Endodermal cell (in vitro differentiated cells): ENCODE measurements around the gene COL4A6. TPM values are rescaled to one million over a fixed set of nuclear protein-coding genes. Genes with fewer than 3 reads are reported as not detected.

Source experiments
- DNase-seq: peaks from one replicate; pipeline ENCODE4 v3.0.0-alpha.2; 2017
- H3K27ac ChIP-seq: 2 replicates; pipeline ENCODE4 v1.5.1; 2013; ENCODE audit warnings: mild to moderate bottlenecking, low read depth, low read length, moderate library complexity
- H3K27me3 ChIP-seq: 2 replicates; pipeline ENCODE4 v1.6.1; 2013; ENCODE audit warnings: mild to moderate bottlenecking, low read length, moderate library complexity; ENCODE audit not compliant: insufficient read depth, control insufficient read depth, poor library complexity, severe bottlenecking
- H3K36me3 ChIP-seq: 2 replicates; pipeline ENCODE4 v1.7.0; 2013; ENCODE audit warnings: mild to moderate bottlenecking, low read length, moderate library complexity; ENCODE audit not compliant: control insufficient read depth, insufficient read depth
- H3K4me1 ChIP-seq: one replicate; pipeline ENCODE4 v1.7.0; 2013; ENCODE audit warnings: low read length; ENCODE audit not compliant: control insufficient read depth, insufficient read depth
- H3K4me3 ChIP-seq: 2 replicates; pipeline ENCODE4 v1.5.1; 2013; ENCODE audit warnings: mild to moderate bottlenecking, low read length, moderate library complexity
- H3K9ac ChIP-seq: 2 replicates; pipeline ENCODE4 v1.6.1; 2013; ENCODE audit warnings: mild to moderate bottlenecking, low read length, moderate library complexity; ENCODE audit not compliant: poor library complexity, severe bottlenecking; ENCODE audit errors: extremely low read depth
- H3K9me3 ChIP-seq: 2 replicates; pipeline ENCODE4 v1.6.1; 2013; ENCODE audit warnings: mild to moderate bottlenecking, low read length, moderate library complexity; ENCODE audit not compliant: control insufficient read depth
- H3K27ac Mint-ChIP-seq: 2 replicates; pipeline ENCODE4 v1.8.0; 2020; ENCODE audit warnings: mixed read lengths
- H3K27me3 Mint-ChIP-seq: 2 replicates; pipeline ENCODE4 v1.8.0; 2021; ENCODE audit warnings: mild to moderate bottlenecking, mixed read lengths; ENCODE audit not compliant: insufficient read depth
- H3K36me3 Mint-ChIP-seq: 2 replicates; pipeline ENCODE4 v1.8.0; 2020; ENCODE audit warnings: low read depth, mixed read lengths
- H3K4me1 Mint-ChIP-seq: 2 replicates; pipeline ENCODE4 v1.8.0; 2020; ENCODE audit warnings: mixed read lengths
- H3K4me3 Mint-ChIP-seq: 2 replicates; pipeline ENCODE4 v1.8.0; 2020; ENCODE audit warnings: mild to moderate bottlenecking, moderate library complexity, mixed read lengths
- H3K9me3 Mint-ChIP-seq: 2 replicates; pipeline ENCODE4 v1.8.0; 2020; ENCODE audit warnings: mild to moderate bottlenecking, mixed read lengths
- WGBS, 2 experiments: methylation state at CpG; one replicate each; pipeline versions ENCODE4 v1.1.5 to v1.1.7; 2013; ENCODE audit warnings: missing lambda C conversion rate in 2 of 2, mixed read lengths in 1 of 2; ENCODE audit not compliant: insufficient coverage in 1 of 2, insufficient read length in 1 of 2; 5-methylcytosine and 5-hydroxymethylcytosine counted together
- total RNA-seq, 2 donors: library from RNA; stranded (reverse); fragmentation: NEBNext Ultra II Directional in 1 of 2; extraction: Animal tissue kit (Norgen Biotek cat#: 25700) in 1 of 2; gene quantifications; 2 replicates in 1 of 2; 3 replicates in 1 of 2; pipeline ENCODE4 v1.2.1, GENCODE V29; 2021
- TF ChIP-seq, protein P1 (sequence below): fragments of 200-600 bp; sonication (generic); conservative IDR thresholded peaks from 2 replicates; pipeline ENCODE4 v1.5.0; 2021; ENCODE audit warnings: antibody characterized with exemption, mild to moderate bottlenecking

COL4A6 gene
- total RNA-seq, 2 donors from 2014 or later = 205 to 338 TPM

DNA sequence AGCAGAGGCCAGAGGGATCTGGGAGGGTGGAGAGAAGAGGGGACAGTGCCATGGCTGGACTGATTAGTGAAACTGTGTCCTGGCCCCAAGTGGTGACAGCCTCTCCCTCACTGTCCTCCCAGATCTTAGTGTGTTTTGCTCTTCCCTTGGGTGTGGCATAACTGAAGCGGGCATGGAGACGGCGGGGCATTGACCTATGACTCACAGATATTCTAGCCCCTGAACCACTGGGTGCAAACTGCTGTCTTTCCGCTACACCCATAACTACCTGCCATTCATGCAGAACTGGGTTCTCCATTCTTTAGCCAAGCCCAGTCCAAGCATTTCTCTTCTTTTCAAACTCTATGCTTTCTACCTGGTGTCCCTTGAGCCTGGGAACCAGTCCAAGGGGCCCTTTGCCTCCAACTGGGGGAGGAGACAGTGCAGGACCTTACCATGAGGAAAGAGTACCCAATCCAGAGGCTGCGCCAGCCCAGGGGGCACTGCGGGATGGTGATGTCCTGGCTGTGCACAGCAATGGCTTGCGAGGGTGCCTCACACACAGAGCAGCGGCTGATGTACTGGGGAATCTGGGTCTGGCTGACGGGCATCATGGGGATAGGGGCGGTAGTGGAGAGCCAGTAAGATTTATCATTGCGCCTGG is 279.1 kb downstream of the COL4A6 start:
- H3K4me3 Mint-ChIP-seq = no peak overlapping the region
- WGBS, 2 experiments = 93 to 100% methylated on average over 4 to 11 of the region's 11 CpGs

DNA sequence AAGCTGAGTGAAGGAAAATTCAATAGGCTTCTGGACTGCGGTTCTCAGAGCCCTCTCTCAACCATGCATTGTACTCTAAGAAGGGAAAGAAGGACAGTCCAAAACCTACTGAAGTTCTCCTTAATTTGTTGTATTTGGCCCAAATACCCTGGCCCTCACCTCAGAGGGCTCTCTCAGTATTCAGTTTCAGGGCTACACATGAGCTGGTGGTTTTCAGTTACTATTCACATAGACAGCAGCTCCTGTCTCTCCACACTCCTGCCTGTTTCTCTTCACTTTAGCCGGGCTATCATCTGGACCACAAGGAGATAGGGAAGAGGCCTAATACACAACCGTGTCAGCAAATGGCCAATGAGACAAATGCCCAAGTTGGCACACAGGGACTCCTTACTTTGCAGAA is 280.6 kb downstream of the COL4A6 start:
- TF ChIP-seq, protein P1, sequence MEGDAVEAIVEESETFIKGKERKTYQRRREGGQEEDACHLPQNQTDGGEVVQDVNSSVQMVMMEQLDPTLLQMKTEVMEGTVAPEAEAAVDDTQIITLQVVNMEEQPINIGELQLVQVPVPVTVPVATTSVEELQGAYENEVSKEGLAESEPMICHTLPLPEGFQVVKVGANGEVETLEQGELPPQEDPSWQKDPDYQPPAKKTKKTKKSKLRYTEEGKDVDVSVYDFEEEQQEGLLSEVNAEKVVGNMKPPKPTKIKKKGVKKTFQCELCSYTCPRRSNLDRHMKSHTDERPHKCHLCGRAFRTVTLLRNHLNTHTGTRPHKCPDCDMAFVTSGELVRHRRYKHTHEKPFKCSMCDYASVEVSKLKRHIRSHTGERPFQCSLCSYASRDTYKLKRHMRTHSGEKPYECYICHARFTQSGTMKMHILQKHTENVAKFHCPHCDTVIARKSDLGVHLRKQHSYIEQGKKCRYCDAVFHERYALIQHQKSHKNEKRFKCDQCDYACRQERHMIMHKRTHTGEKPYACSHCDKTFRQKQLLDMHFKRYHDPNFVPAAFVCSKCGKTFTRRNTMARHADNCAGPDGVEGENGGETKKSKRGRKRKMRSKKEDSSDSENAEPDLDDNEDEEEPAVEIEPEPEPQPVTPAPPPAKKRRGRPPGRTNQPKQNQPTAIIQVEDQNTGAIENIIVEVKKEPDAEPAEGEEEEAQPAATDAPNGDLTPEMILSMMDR = no peak
- Mint-ChIP-seq H3K9me3 (no peaks in the 10 kb centered on the region), H3K4me1 (peaks cover 6% of the 10 kb centered on the region), H3K27me3 (no peaks in the 10 kb centered on the region), H3K4me3 (no peak overlapping the region), H3K36me3 (peaks cover 37% of the 10 kb centered on the region), H3K27ac (no peak overlapping the region)
- Histone ChIP-seq H3K27me3 (no peaks in the 10 kb centered on the region), H3K9me3 (no peaks in the 10 kb centered on the region), H3K27ac (no peak overlapping the region), H3K4me1 (no peaks in the 10 kb centered on the region), H3K36me3 (no peaks in the 10 kb centered on the region), H3K9ac (no peak overlapping the region), H3K4me3 (no peak overlapping the region)
- WGBS, 2 experiments = 87% methylated on average over 3 of the region's 3 CpGs; no CpG with 5 or more reads in 1 of the 2 experiments
- no peak for DNase-seq

More for the DNA sequence above, 279.1 kb downstream of the COL4A6 start:
- H3K27ac ChIP-seq = no peak overlapping the region
- H3K9me3 ChIP-seq = no peaks in the 10 kb centered on the region
- Mint-ChIP-seq H3K4me1 (peaks cover 2% of the 10 kb centered on the region), H3K36me3 (peaks cover 51% of the 10 kb centered on the region), H3K9me3 (no peaks in the 10 kb centered on the region), H3K27me3 (no peaks in the 10 kb centered on the region), H3K27ac (no peak overlapping the region)
- DNase-seq = no peak
- H3K36me3 ChIP-seq = peaks cover 4% of the 10 kb centered on the region
- no peak overlapping the region for H3K4me3 ChIP-seq
- H3K27me3 ChIP-seq = no peaks in the 10 kb centered on the region
- no peaks in the 10 kb centered on the region for H3K4me1 ChIP-seq
- no peak overlapping the region for H3K9ac ChIP-seq
- TF ChIP-seq, protein P1 = no peak

DNA sequence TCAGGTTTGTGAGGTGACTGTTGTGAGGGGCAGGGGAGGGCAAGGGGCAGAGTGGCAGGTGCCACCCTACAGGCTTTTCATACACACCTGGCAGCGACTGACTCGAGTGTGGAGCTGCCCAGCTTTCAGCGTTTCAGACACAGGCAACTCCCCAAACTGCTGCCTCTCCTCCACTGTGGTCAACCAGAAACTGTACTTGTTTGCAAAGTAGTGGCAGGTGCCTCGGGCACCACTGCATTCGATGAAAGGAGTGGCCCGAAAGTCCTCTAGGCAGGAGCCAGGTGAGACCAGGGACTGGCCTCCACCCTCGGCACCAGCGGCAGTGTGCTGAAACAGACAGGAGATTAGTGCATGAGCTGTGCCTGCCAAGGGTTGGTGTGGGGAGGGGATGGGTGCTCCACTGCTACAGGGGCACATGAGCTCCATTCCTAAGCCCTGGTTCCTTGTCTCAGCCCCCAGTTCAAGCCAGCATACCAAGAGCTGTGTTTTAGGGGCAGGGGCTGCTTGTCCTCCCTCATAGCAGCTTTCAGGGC is 281.2 kb downstream of the COL4A6 start:
- DNase-seq = no peak
- Histone ChIP-seq H3K27ac (no peak overlapping the region), H3K27me3 (no peaks in the 10 kb centered on the region), H3K9me3 (no peaks in the 10 kb centered on the region), H3K4me1 (no peaks in the 10 kb centered on the region), H3K9ac (no peak overlapping the region), H3K4me3 (no peak overlapping the region), H3K36me3 (no peaks in the 10 kb centered on the region)
- WGBS, 2 experiments = 94% methylated on average over 3 to 8 of the region's 8 CpGs
- no peak overlapping the region for H3K4me3 Mint-ChIP-seq
- peaks cover 35% of the 10 kb centered on the region for H3K36me3 Mint-ChIP-seq
- no peaks in the 10 kb centered on the region for H3K9me3 Mint-ChIP-seq
- TF ChIP-seq, protein P1 = no peak
- H3K4me1 Mint-ChIP-seq = peaks cover 6% of the 10 kb centered on the region
- H3K27ac Mint-ChIP-seq = no peak overlapping the region
- H3K27me3 Mint-ChIP-seq = no peaks in the 10 kb centered on the region
